Measurements from ENCODE around the gene EPG5. TPM values are rescaled to one million over a fixed set of nuclear protein-coding genes. Genes with fewer than 3 reads are reported as not detected.

Gene EPG5
- total RNA-seq, 4 donors from 2014 or later = 31.3 to 43.8 (median 36.8) TPM

DNA sequence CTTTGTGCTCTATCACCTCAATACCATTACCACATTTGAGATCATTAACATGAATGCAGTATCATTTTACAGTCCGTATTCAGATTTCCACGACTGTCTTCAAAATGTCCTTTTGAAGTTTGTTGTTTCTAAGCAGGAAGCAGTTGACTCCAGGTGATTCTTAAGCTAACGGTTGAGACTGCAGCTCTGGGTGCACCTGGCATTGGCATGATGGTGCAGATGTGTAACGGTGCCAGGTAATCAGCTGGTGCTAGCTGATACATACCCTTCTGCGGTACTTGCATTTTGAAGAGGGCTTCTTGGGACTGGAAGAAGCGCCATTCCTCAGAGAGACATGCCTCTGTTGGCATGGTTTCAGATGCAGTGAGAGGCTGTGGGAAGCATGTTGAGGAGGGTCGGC lies 122.2 kb downstream of the EPG5 start:
- TF ChIP-seq, protein P1, sequence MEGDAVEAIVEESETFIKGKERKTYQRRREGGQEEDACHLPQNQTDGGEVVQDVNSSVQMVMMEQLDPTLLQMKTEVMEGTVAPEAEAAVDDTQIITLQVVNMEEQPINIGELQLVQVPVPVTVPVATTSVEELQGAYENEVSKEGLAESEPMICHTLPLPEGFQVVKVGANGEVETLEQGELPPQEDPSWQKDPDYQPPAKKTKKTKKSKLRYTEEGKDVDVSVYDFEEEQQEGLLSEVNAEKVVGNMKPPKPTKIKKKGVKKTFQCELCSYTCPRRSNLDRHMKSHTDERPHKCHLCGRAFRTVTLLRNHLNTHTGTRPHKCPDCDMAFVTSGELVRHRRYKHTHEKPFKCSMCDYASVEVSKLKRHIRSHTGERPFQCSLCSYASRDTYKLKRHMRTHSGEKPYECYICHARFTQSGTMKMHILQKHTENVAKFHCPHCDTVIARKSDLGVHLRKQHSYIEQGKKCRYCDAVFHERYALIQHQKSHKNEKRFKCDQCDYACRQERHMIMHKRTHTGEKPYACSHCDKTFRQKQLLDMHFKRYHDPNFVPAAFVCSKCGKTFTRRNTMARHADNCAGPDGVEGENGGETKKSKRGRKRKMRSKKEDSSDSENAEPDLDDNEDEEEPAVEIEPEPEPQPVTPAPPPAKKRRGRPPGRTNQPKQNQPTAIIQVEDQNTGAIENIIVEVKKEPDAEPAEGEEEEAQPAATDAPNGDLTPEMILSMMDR (IDR thresholded peaks at IDR 0.05; ENCODE audit: low read depth) = no peak

DNA sequence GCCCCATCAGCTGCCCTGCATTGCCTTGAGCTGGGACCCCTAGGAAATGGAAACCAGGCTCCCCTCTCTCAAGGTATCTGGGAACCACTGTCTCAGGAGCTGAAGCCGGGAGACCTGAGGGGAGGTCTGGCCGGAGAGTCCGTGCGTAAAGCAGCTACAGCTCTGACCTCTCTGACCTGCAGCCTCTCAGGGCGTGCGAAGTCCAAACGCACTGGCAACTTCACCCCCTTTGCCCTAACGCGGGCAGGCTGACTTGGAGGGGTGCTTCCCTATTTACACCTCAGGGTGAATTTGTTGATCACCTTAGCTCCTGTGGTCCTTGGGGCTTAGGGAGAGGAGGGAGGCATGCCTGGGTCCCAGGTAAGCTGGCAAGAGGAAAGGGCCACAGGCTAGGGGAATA lies 124.1 kb downstream of the EPG5 start:
- TF ChIP-seq, protein P1 (IDR thresholded peaks at IDR 0.05; ENCODE audit: low read depth) = no peak

DNA sequence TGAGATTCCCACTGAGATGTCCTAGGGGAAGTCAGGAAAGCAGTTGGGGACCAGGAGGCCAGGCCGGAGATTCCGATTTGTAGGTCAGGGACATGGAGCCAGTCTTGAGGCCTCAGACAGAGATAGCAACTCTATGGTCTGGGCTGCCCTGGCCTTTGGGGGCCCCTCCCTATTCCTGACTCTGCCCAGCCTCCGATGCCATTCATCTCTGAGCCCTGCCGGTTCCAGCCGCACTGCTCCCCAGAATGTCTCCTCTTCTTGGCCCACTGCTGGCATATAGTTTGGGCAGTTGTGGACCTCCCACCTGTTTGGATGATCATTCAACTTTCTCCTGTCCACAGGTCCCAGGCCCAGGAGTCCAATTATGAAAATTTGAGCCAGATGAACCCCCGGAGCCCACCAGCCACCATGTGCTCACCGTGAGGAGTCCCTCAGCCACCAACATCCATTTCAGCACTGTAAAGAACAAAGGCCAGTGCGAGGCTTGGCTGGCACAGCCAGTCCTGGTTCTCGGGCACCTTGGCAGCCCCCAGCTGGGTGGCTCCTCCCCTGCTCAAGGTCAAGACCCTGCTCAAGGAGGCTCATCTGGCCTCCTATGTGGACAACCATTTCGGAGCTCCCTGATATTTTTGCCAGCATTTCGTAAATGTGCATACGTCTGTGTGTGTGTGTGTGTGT lies 125.2 kb downstream of the EPG5 start:
- TF ChIP-seq, protein P1 (IDR thresholded peaks at IDR 0.05; ENCODE audit: low read depth) = no peak

DNA sequence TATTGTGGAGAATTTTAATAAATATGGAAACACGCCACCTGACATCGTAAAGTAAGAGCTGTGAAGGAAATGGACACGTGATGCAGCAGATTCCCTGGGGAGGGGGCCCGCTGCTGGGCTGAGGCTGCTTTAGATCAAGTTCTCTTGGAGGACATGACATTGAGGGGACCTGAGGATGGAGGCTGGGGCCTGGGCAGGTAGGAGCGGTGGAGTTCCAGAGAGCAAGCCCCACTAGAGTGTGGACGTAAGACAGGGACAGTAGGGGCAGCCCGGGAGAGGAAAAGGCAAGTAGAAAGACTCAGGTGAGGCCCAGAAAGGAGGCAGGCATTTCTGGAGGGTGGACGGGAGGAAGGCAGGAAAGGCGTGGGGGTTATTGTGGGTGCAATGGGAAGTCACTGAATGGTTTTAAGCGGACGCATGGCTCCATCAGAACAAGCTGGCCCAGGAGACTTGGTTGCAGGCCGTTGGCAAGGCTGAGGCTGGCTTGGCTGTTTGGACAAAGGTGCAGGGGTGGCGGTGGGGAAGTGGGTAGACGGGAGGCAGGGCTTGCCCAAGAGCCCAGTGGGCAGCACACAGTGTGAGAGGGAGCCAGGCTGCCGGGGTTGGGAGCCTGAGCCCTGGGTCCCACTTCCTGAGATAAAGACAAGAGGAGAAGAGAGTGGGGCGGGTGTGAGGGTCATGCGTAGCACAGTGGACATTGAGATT lies 125.9 kb downstream of the EPG5 start:
- TF ChIP-seq, protein P1 (IDR thresholded peaks at IDR 0.05; ENCODE audit: low read depth) = no peak

DNA sequence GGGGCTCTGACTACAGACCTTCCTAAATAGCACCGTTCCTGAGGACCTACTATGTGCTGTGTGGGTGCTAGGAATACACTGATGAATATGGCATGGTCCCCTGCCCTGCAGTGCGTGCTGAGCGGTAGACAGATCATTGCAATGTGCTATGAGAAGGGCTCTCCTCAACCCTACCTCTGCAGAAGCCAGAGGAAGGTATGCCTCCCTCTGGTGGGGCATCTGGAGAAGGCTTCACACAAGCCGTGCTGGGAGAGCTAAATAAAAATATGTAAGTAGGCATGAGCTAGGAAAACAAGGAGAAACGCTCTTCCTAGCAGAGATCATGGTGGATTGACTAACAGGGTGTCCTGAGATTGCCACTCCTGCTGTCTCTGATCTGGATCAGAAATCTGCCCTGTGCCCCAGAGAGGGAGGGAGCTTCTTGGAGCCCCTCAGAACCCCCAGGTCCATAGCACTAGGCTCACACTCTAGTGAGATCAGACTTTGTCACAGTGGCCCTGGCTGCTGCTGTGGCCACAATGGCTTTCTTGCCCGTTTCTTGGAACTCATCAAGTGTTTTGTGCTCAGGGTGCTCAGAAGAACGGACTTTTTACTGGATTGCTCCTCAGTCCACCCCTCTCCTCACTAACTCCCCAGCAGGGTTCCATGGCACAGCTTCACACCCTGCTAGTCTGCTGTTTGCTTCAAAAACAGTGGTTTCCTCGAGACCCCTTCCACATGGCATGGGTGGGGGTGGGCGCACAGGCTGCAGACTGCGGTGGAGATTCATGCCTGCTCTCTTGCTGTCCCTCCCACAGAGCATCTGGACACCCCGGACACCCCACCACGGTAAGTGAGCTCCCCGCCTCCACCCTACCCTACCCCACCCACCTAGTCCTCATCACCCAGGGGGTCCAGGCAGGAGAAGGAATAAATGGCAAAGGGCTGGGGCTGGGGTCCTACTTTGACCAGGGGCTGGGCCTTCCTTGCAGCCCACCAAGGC lies 127.4 kb downstream of the EPG5 start:
- TF ChIP-seq, protein P1 (IDR thresholded peaks at IDR 0.05; ENCODE audit: low read depth) = no peak

DNA sequence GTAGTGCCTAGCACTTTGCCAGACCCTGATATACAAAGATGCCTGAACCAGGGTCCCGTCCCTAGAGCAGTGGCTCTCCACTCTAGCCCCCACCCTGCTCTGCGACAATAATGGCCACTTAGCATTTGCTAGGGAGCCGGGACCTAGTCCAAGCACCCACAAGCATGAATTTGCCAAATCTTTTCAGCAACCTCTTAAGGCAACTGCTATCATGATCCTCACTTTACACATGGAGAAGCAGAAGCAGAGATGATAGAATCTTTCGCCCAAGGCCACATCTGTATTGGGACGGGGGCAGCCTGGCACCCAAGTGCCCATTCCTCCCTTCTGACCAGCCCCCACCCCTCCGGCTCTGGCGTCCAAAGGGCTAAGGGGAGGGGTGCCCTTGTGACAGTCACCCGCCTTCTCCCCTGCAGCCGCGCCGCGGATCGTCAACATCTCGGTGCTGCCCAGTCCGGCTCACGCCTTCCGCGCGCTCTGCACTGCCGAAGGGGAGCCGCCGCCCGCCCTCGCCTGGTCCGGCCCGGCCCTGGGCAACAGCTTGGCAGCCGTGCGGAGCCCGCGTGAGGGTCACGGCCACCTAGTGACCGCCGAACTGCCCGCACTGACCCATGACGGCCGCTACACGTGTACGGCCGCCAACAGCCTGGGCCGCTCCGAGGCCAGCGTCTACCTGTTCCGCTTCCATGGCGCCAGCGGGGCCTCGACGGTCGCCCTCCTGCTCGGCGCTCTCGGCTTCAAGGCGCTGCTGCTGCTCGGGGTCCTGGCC lies 128.6 kb downstream of the EPG5 start:
- TF ChIP-seq, protein P1 (IDR thresholded peaks at IDR 0.05; ENCODE audit: low read depth) = no peak

All from subcutaneous adipose tissue (tissue), 4 donors.